Hindlimb muscle (tissue), 1 donor: ENCODE results near the gene QKI. TPM values are rescaled to one million over a fixed set of nuclear protein-coding genes. Genes with fewer than 3 reads are reported as not detected.

Experiments
- DNase-seq: peaks from one replicate; pipeline ENCODE4 v3.0.0-alpha.2; 2013
- polyA plus RNA-seq: library from polyadenylated mRNA; unstranded; fragments of 120-200 nt; gene quantifications from one replicate; pipeline ENCODE4 v1.2.1, GENCODE V29; 2013; ENCODE audit not compliant: insufficient read length

Gene QKI
- polyA plus RNA-seq, 1 donor, result 230 TPM

DNA sequence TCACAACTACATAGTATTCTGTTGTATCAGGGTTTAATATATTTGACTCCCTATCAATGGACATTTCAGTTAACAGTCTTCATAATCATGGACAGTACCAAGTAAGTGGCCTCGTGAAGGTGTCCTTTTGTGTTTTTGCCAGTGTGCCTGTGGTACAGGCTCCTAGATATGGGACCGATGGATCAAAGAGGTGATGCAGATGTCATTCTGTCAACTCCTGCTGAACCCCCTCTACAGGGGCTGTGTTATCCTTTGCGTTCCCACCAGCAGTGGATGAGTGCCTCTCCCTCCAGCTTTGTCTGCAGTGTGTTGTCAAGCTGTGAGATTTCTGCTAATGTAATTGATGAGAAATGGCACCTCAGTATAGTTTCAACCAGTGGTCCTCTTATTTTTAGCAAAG, 210.7 kb downstream of the QKI start:
- DNase-seq, result no peak

DNA sequence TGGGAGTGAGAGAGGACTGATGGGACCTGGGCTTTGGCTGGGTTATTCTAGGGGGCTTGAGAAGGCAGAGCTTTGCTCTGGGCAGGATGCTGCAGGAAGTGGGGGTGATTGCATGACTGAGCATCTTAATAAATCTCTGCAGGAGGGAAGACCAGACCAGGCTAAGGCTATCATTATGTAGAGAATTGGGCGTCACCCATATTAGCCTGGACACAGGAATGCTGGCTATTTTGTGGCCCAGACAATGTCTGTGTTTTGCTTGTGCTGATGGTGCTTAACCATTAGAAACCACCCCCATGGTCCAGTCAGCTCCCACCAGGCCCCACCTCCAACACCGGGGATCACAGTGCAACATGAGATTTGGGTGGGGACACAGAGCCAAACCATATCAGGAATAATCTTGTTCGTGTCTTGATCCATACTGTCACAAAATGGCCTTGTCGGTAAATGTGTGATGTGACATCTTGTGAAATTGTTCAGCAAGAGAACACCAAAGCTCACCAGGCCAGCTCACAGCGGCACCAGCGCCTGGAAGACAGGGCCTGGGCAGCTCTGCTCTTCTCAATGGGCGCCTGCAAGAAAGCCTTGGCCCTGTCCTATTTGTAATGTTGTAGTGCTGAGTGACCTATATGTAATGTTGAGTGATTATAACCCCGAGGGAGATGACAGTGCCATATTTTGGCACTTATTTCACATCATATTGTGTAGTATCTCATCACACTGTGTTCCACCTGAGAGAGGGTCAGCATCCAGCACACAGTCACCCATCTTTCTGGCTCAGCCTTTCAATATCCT, 211.8 kb downstream of the QKI start:
- DNase-seq, result no peak

DNA sequence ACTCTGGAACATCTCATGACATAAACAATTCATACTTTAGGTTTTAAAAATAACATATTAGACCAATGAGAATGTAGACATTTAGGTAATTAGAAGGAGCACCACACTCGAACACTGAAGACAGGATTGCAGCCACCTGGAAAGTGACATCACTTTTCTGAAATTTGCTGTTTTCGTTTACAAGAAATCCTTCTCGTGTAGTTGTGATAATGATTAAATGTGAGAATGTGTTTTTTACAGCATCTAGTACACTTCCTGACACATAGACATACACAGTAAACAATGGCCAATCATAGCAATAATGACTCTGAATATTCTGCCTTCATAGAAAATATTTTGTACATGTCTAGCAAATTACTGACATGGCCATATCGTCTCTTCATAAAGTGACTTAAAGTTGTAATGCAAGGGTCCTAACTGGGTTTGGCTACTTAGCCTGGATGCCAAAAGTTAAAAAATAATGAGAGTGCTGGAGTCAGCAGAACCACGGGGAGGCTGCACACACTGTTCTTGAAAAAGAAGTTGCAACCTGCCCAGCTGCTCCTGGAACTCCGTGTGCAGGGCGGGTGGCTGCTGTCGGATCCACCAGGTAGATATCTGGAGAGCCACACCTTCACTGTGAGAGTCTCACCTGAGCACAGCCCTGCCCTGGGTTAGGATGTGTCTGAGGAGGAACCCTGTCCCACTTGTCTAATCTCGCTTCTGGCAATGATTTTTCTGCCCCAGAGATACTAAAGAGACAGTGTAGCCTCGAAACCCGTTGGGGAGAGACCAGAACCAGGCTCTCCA, 212.9 kb downstream of the QKI start:
- no peak for DNase-seq
